GM19023 (cell line): Measurements from ENCODE around the gene NEDD1.

Experiments used
- ATAC-seq: cut with Tn5 transposase; IDR thresholded peaks from one replicate; pipeline ENCODE4 v1.9.1; 2021; ENCODE audit warnings: mild to moderate bottlenecking, moderate library complexity; ENCODE audit not compliant: unreplicated experiment

NEDD1 gene

DNA sequence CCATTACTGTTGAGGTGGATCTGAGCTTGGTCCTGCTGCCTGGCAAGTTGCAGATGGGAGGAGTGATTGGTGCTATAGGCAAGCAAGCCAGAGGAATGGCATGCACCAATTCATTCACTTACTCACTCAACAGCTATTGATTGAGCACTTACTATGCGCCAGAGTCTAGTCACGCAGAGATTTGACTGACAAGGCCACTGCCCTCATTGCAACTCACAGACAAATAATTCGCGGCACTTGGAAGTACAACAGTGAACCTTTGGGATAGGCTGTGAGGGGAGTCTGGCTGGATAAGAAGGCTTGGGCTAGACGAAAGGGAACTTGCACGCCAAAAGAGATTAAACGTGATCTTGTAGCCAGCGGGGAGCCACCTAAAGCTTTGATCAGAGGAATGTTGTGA is 96.2 kb downstream of the NEDD1 start:
- ATAC-seq, result no peak
